Lower leg skin (tissue), 4 donors: ENCODE data around the gene APLF. TPM values are rescaled to one million over a fixed set of nuclear protein-coding genes. Genes with fewer than 3 reads are reported as not detected.
"Not testable (repeated sequence)": the region's sequence is repeated elsewhere in the genome, so short reads cannot be mapped to it uniquely, and the experiment has no call there.

Source experiments
- DNase-seq, 2 donors: peaks; one replicate each; pipeline ENCODE4 v3.0.0-alpha.2; 2019; ENCODE audit warnings: low spot score in 2 of 2
- H3K4me3 ChIP-seq: fragments of 200-600 bp; sonication (generic); 2 replicates; pipeline ENCODE4 v1.5.1; 2017; ENCODE audit warnings: mild to moderate bottlenecking, low read depth; ENCODE audit not compliant: poor library complexity, severe bottlenecking
- POLR2A ChIP-seq, 2 donors: fragments of 450-650 bp; IDR thresholded peaks; one replicate each; pipeline ENCODE4 v1.6.1; 2016 to 2017; ENCODE audit warnings: antibody characterized with exemption in 2 of 2, mild to moderate bottlenecking in 1 of 2, moderate library complexity in 1 of 2
- WGBS, 2 donors: methylation state at CpG; one replicate each; pipeline ENCODE4 v1.1.5; 2018; 5-methylcytosine and 5-hydroxymethylcytosine counted together
- intact Hi-C: fragments of 100-400 bp; cut with DNase I; formaldehyde crosslinking; loops from one replicate; pipeline ENCODE4 v1.15.0; 2023; ENCODE audit warnings: low total_unique reads
- total RNA-seq, 4 donors: library from RNA; depleted of rRNA; stranded (reverse); fragments of >200 nt; gene quantifications; one replicate each; pipeline ENCODE4 v1.1.0, GENCODE V29; 2016
- TF ChIP-seq, protein P1 (sequence below), 3 donors: fragments of 450-650 bp; IDR thresholded peaks; one replicate each; pipeline ENCODE4 v1.5.1; 2016; ENCODE audit warnings: antibody characterized with exemption in 3 of 3, mild to moderate bottlenecking in 3 of 3, moderate library complexity in 2 of 3

The APLF gene
- total RNA-seq, 4 donors from 2014 or later = 7.5 to 12.9 (median 9.5) TPM

DNA sequence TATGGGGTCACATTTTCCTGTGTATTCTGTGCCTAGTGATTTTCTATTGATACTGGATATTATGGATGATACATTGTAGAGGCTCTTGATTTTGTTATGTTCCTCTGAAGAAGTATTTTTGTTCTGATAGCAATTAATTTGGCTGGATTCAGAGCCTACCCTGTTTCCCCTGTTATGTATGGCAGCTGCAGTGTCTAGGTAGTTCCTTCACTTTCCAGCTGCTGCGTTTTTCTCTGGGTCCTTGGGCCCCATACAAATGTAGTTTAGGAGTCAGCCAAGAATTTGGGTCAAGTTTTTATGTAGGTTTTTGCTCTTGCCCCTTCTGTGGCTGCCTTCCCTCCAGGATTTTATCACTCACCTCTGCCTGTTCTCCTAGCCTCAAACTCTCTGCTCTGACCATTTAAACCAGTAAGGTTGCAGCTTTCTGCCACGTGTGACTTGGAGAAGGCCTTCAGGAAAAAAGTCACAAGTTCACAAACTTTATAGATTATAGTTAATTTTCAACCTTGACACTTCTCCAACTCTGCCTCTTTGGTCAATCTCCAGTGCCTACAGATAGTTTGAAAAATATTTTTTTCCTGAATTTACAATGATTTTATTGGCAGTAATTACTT, 47.0 kb downstream of the APLF start:
- TF ChIP-seq, protein P1, sequence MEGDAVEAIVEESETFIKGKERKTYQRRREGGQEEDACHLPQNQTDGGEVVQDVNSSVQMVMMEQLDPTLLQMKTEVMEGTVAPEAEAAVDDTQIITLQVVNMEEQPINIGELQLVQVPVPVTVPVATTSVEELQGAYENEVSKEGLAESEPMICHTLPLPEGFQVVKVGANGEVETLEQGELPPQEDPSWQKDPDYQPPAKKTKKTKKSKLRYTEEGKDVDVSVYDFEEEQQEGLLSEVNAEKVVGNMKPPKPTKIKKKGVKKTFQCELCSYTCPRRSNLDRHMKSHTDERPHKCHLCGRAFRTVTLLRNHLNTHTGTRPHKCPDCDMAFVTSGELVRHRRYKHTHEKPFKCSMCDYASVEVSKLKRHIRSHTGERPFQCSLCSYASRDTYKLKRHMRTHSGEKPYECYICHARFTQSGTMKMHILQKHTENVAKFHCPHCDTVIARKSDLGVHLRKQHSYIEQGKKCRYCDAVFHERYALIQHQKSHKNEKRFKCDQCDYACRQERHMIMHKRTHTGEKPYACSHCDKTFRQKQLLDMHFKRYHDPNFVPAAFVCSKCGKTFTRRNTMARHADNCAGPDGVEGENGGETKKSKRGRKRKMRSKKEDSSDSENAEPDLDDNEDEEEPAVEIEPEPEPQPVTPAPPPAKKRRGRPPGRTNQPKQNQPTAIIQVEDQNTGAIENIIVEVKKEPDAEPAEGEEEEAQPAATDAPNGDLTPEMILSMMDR (IDR thresholded peaks at IDR 0.05) = no peak
- no peak for TF ChIP-seq POLR2A (IDR thresholded peaks at IDR 0.05)
- no peak for DNase-seq
- intact Hi-C loops = no loop called here
- H3K4me3 ChIP-seq = no peak overlapping the region
- WGBS, 2 donors = 57 to 59% methylated on average over 2 of the region's 2 CpGs

DNA sequence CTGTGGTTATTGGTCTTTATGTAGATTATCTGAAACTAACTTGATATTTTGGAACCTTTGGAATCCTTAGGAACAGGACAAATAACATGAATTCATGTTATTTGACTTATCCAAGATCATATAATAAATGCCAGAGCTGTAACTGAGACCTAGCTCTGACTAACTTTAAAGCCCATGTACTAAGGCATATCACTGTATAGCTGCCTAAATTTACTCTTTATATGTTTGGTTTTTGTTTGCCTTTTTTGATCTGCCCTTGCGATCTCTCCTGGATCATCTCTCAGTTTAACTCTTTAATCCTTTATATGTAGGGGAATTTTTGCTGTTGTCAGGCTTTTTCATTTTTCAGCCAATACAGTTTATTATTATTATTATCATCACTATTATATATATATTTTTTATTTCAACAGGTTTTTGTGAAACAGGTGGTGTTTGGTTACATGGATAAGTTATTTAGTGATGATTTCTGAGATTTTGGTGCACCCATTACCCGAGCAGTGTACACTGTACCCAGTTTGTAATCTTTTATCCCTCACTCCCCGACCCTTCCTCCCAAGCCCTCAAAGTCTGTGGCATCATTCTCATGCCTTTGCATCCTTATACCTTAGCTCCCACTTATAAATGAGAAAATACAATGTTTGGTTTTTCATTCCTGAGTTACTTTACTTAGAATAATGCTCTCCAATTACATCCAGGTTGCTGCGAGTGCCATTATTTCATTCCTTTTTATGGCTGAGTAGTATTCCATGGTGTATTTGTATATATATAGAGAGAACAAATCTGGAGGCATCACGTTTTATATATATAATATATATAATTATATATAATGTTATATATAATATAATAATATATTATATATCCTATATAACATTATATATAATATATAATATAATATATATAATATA, 48.9 kb downstream of the APLF start:
- intact Hi-C loops = no loop called here
- DNase-seq = no peak
- WGBS, 2 donors = 84 to 92% methylated on average over 5 of the region's 5 CpGs
- TF ChIP-seq POLR2A (IDR thresholded peaks at IDR 0.05) = no peak
- TF ChIP-seq, protein P1 (IDR thresholded peaks at IDR 0.05) = no peak
- H3K4me3 ChIP-seq = no peak overlapping the region

DNA sequence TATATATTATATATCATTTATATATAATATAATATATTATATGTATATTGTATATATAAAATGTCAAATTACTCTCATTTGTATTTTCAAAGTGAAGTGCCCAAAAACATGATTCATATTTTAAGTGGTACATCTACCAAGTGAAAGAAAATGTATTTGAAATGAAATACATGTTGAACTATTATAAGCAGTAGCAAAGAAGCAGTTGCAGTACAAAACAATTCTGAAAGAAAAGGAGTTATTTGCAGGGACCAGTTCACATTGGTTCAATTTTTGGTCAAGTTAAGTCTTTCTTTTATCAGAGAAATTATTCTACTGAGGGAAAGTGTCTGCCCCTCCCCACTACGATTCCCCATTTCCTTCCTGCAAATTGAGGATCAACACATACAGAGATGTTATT, 51.9 kb downstream of the APLF start:
- 88 to 91% methylated on average over 1 of the region's 1 CpG for WGBS, 2 donors
- intact Hi-C loops = no loop called here
- no peak overlapping the region for H3K4me3 ChIP-seq
- TF ChIP-seq, protein P1 (IDR thresholded peaks at IDR 0.05) = no peak
- TF ChIP-seq POLR2A (IDR thresholded peaks at IDR 0.05) = no peak
- DNase-seq = no peak

- TF ChIP-seq, protein P1 (IDR thresholded peaks at IDR 0.05) = no peak
- TF ChIP-seq POLR2A (IDR thresholded peaks at IDR 0.05) = no peak
- intact Hi-C loops = no loop called here
- no peak for DNase-seq
- 60 to 72% methylated on average over 1 of the region's 1 CpG for WGBS, 2 donors
- H3K4me3 ChIP-seq = no peak overlapping the region
Measured at GRCh38 chr2:68521037-68521436, 53.7 kb downstream of the APLF start.

- intact Hi-C loops, DNase-seq, H3K4me3 ChIP-seq: not testable (repeated sequence)
- 90 to 93% methylated on average over 16 of the region's 16 CpGs for WGBS, 2 donors
Measured at GRCh38 chr2:68526943-68527342, 59.6 kb downstream of the APLF start.

DNA sequence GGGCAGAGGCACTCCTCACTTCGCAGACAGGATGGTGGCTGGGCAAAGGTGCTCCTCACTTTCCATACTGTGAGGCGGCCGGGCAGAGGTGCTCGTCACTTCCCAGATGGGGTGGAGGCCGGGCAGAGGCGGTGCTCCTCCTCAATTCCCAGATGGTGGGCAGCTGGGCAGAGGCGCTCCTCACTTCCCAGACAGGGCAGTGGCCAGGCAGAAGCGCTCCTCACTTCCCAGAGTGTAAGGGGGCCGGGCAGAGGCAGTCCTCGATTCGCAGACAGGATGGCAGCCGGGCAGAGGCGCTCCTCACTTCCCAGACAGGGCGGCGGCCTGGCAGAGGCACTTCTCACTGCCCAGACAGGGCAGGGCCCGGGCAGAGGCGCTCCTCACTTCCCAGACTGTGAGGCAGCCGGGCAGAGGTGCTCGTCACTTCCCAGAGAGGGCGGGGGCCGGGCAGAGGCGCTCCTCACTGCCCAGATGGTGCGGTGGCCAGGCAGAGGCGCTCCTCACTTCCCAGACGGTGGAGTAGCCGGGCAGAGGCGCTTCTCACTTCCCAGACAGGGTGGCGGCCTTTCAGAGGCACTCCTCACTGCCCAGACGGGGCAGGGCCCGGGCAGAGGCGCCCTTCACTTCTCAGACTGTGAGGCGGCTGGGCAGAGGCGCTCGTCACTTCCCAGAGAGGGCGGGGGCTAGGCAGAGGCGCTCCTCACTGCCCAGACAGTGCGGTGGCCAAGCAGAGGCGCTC, 60.1 kb downstream of the APLF start:
- H3K4me3 ChIP-seq, intact Hi-C loops, DNase-seq: not testable (repeated sequence)
- 95% methylated on average over 25 to 37 of the region's 38 CpGs for whole genome bisulfite sequencing, 2 donors

DNA sequence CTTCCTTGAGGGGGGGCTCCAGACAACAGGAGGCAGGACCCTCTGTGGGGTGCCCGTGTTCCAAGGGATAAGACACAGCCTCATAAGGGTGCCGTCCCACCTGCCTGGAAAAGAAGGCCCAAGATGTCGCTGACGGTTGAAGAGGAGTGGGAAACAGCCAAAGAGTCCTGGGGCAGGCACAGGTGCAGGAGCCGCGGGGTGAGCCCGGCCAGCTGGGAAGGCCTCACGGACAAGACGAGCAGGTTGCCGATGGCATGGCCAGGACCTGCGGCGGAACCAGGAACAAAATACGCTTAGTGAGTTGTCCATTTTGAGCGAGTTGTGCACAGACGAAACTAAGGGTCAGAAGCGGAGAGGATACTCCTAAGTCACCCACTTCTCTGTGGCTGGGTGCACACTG, 61.8 kb downstream of the APLF start:
- intact Hi-C loops, H3K4me3 ChIP-seq, DNase-seq: not testable (repeated sequence)
- WGBS, 2 donors = 99% methylated on average over 16 of the region's 16 CpGs

- DNase-seq, H3K4me3 ChIP-seq, intact Hi-C loops: not testable (repeated sequence)
- WGBS, 2 donors = 96 to 100% methylated on average over 5 to 9 of the region's 17 CpGs
Measured at GRCh38 chr2:68529651-68530050, 62.3 kb downstream of the APLF start.
